ENCODE measurements around the gene RNF112.
"Not testable (repeated sequence)": the region's sequence is repeated elsewhere in the genome, so short reads cannot be mapped to it uniquely, and the experiment has no call there.

The RNF112 gene

GRCh38 chr17:19414396-19415280, 3.6 kb downstream of the RNF112 start:
- no peak for DNase-seq (ENCODE audit: low spot score)

DNA sequence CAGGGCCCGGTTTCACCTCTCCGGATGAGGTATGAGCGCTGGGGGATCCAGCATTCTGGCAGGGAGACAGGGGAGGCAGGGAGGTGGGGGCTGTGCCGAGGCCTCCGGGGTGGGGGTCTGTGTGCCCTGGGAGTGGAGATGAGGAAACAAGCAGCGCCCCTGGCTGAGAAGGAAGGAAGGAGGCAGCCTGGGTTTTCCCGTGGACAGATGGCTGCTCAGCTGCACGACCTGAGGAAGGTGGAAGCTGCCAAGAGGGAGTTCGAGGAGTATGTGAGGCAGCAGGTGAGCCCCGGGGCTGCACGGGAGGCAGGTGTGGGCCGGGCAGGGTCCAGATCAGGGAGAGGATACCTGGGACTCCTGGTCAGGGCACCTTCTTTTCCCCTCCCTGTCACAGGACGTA, 4.3 kb downstream of the RNF112 start:
- no peak for DNase-seq (ENCODE audit: low spot score)

DNA sequence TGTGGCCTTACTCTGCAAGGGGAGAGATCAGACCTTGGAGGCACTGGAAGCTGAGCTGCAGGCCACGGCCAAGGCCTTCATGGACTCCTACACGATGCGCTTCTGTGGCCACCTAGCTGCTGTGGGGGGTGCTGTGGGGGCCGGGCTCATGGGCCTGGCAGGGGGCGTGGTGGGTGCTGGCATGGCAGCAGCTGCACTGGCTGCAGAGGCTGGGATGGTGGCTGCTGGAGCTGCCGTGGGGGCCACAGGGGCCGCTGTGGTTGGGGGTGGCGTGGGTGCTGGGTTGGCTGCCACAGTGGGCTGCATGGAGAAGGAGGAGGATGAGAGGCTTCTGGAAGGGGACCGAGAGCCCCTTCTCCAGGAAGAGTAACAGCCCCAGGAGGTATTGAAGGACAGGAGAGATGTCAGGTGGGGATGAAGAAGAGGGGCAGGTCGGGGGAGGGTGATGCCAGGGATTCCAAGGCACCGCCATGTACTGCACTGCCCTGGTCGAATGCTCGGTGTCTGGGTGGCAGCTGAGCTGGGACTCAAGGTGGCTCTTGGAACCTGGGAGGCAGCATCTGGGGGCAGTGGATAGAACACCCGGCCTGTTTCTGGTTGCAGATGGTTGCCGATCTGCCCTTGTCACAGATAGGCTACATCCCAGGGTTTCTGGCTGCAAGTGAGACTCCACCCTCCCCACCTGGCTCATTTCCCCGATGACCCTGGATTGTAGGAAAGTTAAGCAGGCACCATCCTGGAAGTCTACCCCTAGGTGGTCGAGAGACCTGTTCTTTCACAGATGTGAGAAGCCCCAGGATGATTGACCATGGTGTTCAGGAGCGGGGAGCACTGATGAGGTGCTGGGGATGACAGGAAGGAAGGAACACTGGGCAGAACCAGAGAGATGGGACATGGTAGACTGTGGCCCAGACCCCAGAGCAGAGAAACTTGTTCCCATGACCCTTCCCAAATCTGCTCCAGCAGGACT, 5.1 kb downstream of the RNF112 start:
- no peak for DNase-seq (ENCODE audit: low spot score)

DNA sequence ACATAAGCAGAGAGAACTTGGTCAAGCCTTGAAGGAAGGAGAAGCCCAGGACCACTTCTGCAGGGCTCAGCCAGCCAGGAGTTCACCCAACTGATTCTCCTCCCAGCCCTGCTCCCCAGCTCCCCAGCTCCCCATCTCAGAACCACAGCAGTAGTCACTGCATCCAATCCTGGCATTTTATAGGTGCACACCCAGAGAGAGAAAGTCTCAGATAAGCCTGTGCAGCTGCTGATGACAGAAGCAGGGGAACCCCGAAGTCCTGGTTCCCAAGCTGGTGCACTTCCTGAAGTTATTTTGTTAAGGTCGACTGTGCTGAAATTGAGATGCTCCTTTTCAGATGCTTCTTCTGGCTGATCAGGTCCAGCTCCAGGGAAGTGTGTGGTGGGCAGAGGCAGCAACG, 6.6 kb downstream of the RNF112 start:
- no peak for DNase-seq (ENCODE audit: low spot score)

DNA sequence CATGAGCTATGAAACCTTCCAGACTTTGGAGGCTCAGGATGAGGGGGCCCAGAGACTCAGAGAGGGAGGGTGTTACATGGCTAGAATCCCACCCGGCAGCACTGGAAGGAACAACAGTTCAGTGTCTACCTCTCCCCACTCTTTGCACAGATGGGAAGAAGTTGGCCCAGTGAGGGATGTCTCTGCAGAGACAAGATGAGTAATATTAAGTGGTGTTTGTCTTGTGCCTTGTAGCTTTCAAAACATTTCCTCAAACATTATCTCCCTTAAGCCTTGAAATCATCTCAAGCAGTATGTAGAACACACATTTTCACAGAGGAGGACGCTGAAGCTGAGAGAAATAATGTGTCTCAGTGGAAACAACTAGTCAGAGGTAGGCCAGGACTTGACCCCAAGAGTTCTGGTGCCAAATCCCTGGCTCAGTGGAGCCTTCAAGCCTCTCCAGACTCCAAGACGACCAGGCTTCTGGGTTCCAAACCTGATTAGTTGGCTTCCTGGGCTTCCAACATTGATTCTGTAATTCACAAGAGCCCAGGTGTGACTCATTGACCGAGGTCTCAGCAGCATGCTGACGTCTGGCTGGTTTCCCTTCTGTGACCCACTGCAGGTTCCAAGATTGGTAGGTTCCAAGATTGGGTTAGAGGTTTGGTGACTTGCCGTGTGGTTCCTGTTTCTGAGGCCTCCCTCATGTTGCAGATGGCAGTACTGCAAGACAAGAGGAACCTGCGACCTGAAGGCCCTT, 7.4 kb downstream of the RNF112 start:
- peak; percentile 66 for DNase-seq (ENCODE audit: low spot score)

GRCh38 chr17:19421219-19421618, 10.2 kb downstream of the RNF112 start:
- DNase-seq (ENCODE audit: low spot score) = no peak

DNA sequence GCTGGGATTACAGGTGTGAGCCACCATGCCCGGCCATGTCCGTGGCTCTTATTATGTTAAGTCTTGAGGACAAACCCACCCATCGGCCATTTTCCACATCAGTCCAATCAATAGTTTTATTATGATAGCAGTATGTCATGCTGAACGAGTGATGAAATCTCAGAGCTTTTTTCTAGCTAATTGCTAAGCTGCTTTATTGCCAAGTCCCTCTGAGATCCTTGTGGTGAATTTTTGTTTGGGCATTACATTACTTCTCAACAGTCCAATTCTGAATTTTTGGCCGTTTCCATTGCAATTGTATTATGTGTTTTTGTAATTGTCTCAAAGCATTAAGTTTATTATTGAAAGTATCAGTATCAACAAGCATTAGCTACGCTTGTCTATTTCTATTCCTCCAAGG, 10.9 kb downstream of the RNF112 start:
- no peak for DNase-seq (ENCODE audit: low spot score)

GRCh38 chr17:19424934-19425868, 14.2 kb downstream of the RNF112 start:
- no peak for DNase-seq (ENCODE audit: low spot score)

GRCh38 chr17:19426631-19427030, 15.6 kb downstream of the RNF112 start:
- DNase-seq (ENCODE audit: low spot score) = no peak

- no peak for DNase-seq (ENCODE audit: low spot score)
These were observed 20.7 kb downstream of the RNF112 start for GRCh38 chr17:19431691-19432090.

- no peak for DNase-seq (ENCODE audit: low spot score)
These were observed 22.2 kb downstream of the RNF112 start for GRCh38 chr17:19433255-19433654.

- no peak for DNase-seq (ENCODE audit: low spot score)
These were observed 22.8 kb downstream of the RNF112 start for GRCh38 chr17:19433727-19434340.

GRCh38 chr17:19440421-19440820, 29.4 kb downstream of the RNF112 start:
- no peak for DNase-seq (ENCODE audit: low spot score)

GRCh38 chr17:19441288-19441687, 30.3 kb downstream of the RNF112 start:
- not testable (repeated sequence) for DNase-seq (ENCODE audit: low spot score)

DNA sequence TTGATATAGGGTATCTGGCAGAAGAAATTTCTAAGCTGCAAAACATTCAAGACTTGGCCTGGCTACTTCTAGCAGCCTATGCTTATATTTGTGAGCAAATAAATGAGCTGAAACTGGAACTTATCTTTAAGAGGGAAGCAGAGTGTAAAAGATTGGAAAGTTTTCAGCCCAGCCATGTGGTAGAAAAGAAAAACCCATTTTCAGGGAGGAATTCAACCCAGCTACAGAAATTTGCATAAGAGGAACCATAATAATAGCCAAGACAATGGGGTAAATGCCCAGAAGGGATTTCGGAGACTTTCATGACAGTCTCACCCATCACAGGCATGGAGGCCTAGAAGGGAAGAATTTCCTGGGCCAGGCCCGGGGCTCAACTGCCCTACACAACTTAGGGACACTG, 31.7 kb downstream of the RNF112 start:
- no peak for DNase-seq (ENCODE audit: low spot score)

GRCh38 chr17:19443148-19443547, 32.1 kb downstream of the RNF112 start:
- no peak for DNase-seq (ENCODE audit: low spot score)

DNA sequence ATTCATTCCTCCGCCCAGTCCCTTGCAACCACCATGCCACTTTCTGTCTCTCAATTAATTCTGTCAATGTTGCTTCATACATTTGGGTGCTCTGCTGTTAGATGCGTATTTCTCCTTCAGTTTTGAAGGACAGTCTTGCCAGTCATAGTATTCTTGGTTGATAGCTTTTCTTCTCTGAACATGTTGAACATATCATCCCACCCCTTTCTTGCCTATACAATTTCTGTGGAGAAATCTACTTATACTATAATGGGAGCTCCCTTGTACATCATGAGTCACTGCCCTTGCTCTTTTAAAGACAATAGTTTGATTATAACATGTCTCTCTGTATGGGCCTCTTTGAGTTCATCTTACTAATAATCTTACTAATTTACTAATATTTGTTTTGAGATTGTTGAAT, 34.1 kb downstream of the RNF112 start:
- no peak for DNase-seq (ENCODE audit: low spot score)

- DNase-seq (ENCODE audit: low spot score) = not testable (repeated sequence)
These were observed 35.5 kb downstream of the RNF112 start for GRCh38 chr17:19446577-19446976.

- DNase-seq (ENCODE audit: low spot score) = peak; percentile 72
These were observed 36.1 kb downstream of the RNF112 start for GRCh38 chr17:19447085-19447583.

Measured in kidney capillary endothelial cell (primary cell).